HUES48 (cell line): ENCODE measurements around the gene GDPD4.

Experiments
- H3K27ac ChIP-seq: one replicate; pipeline ENCODE4 v1.7.0; 2013; ENCODE audit warnings: low read depth, low read length, inconsistent platforms
- H3K27me3 ChIP-seq: 2 replicates; pipeline ENCODE4 v1.6.1; 2013; ENCODE audit warnings: mild to moderate bottlenecking, low read length; ENCODE audit not compliant: control insufficient read depth, insufficient read depth
- H3K36me3 ChIP-seq: 2 replicates; pipeline ENCODE4 v1.6.1; 2013; ENCODE audit warnings: low read length; ENCODE audit not compliant: control insufficient read depth, insufficient read depth
- H3K4me1 ChIP-seq: 2 replicates; pipeline ENCODE4 v1.6.1; 2013; ENCODE audit warnings: mild to moderate bottlenecking, low read length; ENCODE audit not compliant: control insufficient read depth, insufficient read depth
- H3K4me3 ChIP-seq: 2 replicates; pipeline ENCODE4 v1.5.1; 2013; ENCODE audit warnings: mild to moderate bottlenecking, low read depth, low read length
- H3K9ac ChIP-seq: 2 replicates; pipeline ENCODE4 v1.6.1; 2013; ENCODE audit warnings: mild to moderate bottlenecking, low read depth, low read length, moderate library complexity
- H3K9me3 ChIP-seq: 2 replicates; pipeline ENCODE4 v1.6.1; 2013; ENCODE audit warnings: low read length; ENCODE audit not compliant: control insufficient read depth, insufficient read depth

The GDPD4 gene, protein sequence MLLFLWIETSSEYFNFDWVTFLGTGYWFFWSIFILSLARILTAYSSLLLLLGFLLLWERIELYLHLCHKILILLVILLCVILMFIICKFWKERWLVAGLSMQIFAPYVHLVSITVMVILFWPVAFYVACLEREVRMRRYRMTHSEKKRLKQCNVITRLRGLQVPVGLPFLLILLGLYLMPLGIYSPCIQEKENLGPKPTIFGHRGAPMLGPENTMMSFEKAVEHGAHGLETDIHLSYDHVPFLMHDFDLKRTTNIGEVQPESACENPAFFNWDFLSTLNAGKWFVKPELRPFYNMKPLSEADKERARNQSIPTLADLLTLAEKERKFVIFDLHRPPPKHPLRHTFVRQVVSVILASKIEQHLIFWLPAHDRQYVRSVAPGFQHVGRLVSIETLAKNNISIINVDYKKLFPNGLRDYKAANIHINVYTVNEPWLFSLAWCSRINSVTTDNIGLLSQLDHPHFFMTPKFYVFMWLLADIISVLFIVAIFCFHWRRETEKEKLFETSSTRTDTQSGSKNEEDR

DNA sequence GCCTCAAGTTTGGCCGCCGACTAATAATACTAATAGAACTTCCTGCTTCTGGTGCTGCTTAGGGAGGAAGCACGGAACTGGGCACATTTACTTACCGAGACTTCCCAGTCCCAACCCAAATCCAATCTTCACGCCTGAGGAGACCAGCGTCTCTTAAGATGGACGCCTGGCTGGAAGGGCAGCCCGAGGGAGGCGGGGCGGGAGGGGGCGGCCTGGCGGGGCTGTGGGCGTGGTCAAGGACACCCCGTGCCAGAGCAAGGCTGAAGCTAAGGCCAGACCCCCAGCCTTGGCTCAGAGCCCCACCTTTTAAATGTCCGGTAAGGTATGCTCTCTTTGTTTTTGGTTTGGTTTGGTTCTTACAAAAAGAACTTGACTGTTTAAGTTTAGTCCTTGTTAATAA lies at the start of gene GDPD4:
Gene GDPD4 (minus strand): TSS at position 177 of the 400 bp plus-strand sequence. CDS start 16,549 bp downstream, outside the sequence.
- no peak within 1 kb of the TSS for H3K27ac ChIP-seq
- no peaks in the 10 kb centered on the region for H3K4me1 ChIP-seq
- no peak within 1 kb of the TSS for H3K9ac ChIP-seq
- no peaks in the 10 kb centered on the region for H3K9me3 ChIP-seq
- H3K36me3 ChIP-seq: no peaks in the 10 kb centered on the region
- no peak within 1 kb of the TSS for H3K4me3 ChIP-seq
- H3K27me3 ChIP-seq: no peaks in the 10 kb centered on the region

DNA sequence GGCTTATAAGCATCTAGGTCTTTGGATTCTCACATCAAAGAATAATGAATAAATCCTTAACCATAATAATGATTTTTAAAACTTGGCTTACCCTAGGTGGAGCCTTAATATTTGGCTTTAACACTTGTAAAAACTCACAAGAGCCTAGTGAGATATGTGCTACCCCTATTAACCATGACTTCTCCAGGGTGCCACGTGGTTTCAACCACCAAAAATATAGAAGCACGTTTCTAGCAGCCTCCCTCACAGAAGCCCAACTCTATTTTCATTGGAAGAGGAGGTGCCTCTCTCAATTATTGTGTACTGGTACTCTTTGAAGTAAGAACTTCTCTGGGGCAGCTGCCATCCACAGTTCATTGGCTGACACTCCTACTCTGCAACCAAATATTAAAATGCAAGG lies 46.5 kb upstream of the GDPD4 start:
- no peaks in the 10 kb centered on the region for H3K9me3 ChIP-seq
- H3K27me3 ChIP-seq: no peaks in the 10 kb centered on the region
- no peak overlapping the region for H3K9ac ChIP-seq
- no peak overlapping the region for H3K4me3 ChIP-seq
- peaks cover 95% of the 10 kb centered on the region for H3K36me3 ChIP-seq
- no peak overlapping the region for H3K27ac ChIP-seq
- no peaks in the 10 kb centered on the region for H3K4me1 ChIP-seq

DNA sequence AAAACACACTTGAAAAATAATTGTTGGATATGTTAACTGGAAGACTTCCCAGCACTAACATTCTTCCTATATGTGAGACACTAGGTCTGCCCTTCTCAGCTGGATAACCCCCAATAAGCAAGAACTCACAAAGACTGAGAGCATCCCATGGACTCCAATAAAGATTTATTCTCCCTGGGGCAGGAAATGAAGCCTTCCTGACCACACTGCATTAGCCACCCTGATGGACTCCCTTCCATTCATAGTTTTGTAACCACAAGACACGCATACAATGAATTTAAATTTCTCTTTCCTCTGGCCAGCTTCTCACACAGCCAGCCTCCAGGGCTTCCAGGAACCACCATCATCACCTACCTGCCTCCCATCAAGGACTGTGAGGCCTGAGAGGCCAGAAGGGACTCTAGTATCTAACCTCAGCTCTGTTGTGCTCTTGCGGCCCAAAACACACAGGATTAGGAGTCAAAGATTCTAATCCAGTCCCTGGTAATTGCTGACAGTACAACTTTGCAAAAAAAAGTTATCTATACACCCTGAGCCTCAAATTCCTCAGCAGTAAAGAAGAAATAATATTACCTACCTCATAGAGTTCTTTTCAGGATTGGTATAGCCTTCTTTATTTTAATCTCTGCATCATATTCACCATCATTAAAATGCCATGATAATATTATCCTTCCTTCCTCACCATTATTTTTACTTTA lies 45.6 kb upstream of the GDPD4 start:
- Histone ChIP-seq H3K27me3 (no peaks in the 10 kb centered on the region), H3K4me3 (no peak overlapping the region), H3K9ac (no peak overlapping the region), H3K4me1 (no peaks in the 10 kb centered on the region), H3K9me3 (no peaks in the 10 kb centered on the region), H3K36me3 (peaks cover 95% of the 10 kb centered on the region), H3K27ac (no peak overlapping the region)

DNA sequence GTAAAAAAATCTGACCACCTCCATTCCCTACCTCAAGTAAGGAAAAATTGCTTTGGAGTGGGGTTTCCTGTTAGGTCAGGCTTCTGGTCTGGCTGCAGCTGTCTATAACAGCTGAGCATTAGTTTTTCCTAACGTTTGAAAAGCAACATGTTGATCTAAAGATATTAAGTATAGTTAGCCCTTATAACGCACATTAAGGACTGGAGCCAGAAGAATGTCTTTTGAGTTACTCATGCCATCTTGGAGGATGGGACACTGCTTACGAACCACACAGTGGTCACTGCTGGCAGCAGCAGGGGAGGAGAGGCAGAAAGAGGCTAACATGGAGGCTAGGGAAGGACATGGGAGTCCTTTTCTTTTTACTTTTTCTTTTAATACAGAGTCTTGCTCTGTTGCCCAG lies 44.1 kb upstream of the GDPD4 start:
- Histone ChIP-seq H3K4me3 (no peak overlapping the region), H3K27ac (no peak overlapping the region)

GRCh38 chr11:77340501-77340900 lies 39.0 kb upstream of the GDPD4 start:
- Histone ChIP-seq H3K9me3 (no peaks in the 10 kb centered on the region), H3K27ac (no peak overlapping the region), H3K4me3 (no peak overlapping the region), H3K9ac (no peak overlapping the region), H3K36me3 (peaks cover 100% of the 10 kb centered on the region), H3K27me3 (no peaks in the 10 kb centered on the region), H3K4me1 (no peaks in the 10 kb centered on the region)

More for the DNA sequence above, 44.1 kb upstream of the GDPD4 start:
- Histone ChIP-seq H3K36me3 (peaks cover 97% of the 10 kb centered on the region), H3K4me1 (no peaks in the 10 kb centered on the region), H3K9ac (no peak overlapping the region), H3K9me3 (no peaks in the 10 kb centered on the region), H3K27me3 (no peaks in the 10 kb centered on the region)

- peaks cover 54% of the 10 kb centered on the region for H3K36me3 ChIP-seq
- no peak overlapping the region for H3K27ac ChIP-seq
- no peak overlapping the region for H3K9ac ChIP-seq
- no peak overlapping the region for H3K4me3 ChIP-seq
- H3K4me1 ChIP-seq: no peaks in the 10 kb centered on the region
- no peaks in the 10 kb centered on the region for H3K27me3 ChIP-seq
- H3K9me3 ChIP-seq: peaks cover 10% of the 10 kb centered on the region
Observed at GRCh38 chr11:77332259-77332658, 30.8 kb upstream of the GDPD4 start.

GRCh38 chr11:77325159-77325558 lies 23.7 kb upstream of the GDPD4 start:
- Histone ChIP-seq H3K9me3 (no peaks in the 10 kb centered on the region), H3K27me3 (no peaks in the 10 kb centered on the region), H3K4me3 (no peak overlapping the region), H3K36me3 (peaks cover 51% of the 10 kb centered on the region), H3K27ac (no peak overlapping the region), H3K4me1 (no peaks in the 10 kb centered on the region), H3K9ac (no peak overlapping the region)

GRCh38 chr11:77324508-77324907 lies 23.0 kb upstream of the GDPD4 start:
- no peak overlapping the region for H3K27ac ChIP-seq
- no peaks in the 10 kb centered on the region for H3K27me3 ChIP-seq
- H3K9ac ChIP-seq: no peak overlapping the region
- H3K9me3 ChIP-seq: no peaks in the 10 kb centered on the region
- H3K4me3 ChIP-seq: no peak overlapping the region
- peaks cover 51% of the 10 kb centered on the region for H3K36me3 ChIP-seq
- H3K4me1 ChIP-seq: no peaks in the 10 kb centered on the region

- no peaks in the 10 kb centered on the region for H3K9me3 ChIP-seq
- no peaks in the 10 kb centered on the region for H3K27me3 ChIP-seq
- H3K36me3 ChIP-seq: peaks cover 51% of the 10 kb centered on the region
- H3K27ac ChIP-seq: no peak overlapping the region
- no peaks in the 10 kb centered on the region for H3K4me1 ChIP-seq
- H3K4me3 ChIP-seq: no peak overlapping the region
- no peak overlapping the region for H3K9ac ChIP-seq
Observed at GRCh38 chr11:77322926-77323590, 21.6 kb upstream of the GDPD4 start.

GRCh38 chr11:77322506-77322905 lies 21.0 kb upstream of the GDPD4 start:
- no peak overlapping the region for H3K4me3 ChIP-seq
- H3K36me3 ChIP-seq: peaks cover 51% of the 10 kb centered on the region
- no peaks in the 10 kb centered on the region for H3K4me1 ChIP-seq

GRCh38 chr11:77320351-77320750 lies 18.9 kb upstream of the GDPD4 start:
- Histone ChIP-seq H3K9ac (no peak overlapping the region), H3K27me3 (no peaks in the 10 kb centered on the region), H3K9me3 (no peaks in the 10 kb centered on the region), H3K4me3 (no peak overlapping the region), H3K36me3 (peaks cover 39% of the 10 kb centered on the region), H3K4me1 (no peaks in the 10 kb centered on the region), H3K27ac (no peak overlapping the region)

More at GRCh38 chr11:77322506-77322905, 21.0 kb upstream of the GDPD4 start:
- no peak overlapping the region for H3K9ac ChIP-seq
- no peaks in the 10 kb centered on the region for H3K9me3 ChIP-seq
- H3K27ac ChIP-seq: no peak overlapping the region
- no peaks in the 10 kb centered on the region for H3K27me3 ChIP-seq
